Neural progenitor cell (in vitro differentiated cells): ENCODE data around the gene ADIG. TPM values are rescaled to one million over a fixed set of nuclear protein-coding genes. Genes with fewer than 3 reads are reported as not detected.

Experiments used
- DNase-seq: peaks from one replicate; pipeline ENCODE4 v3.0.0-alpha.2; 2016; ENCODE audit warnings: low spot score
- H2AFZ ChIP-seq: fragments of 200-600 bp; sonication (generic); replicated peaks from 2 replicates; pipeline ENCODE4 v1.6.1; 2016; ENCODE audit warnings: antibody characterized with exemption
- H3F3A ChIP-seq: fragments of 200-600 bp; sonication (generic); 2 replicates; pipeline ENCODE4 v1.6.1; 2016; ENCODE audit warnings: antibody characterized with exemption, low read depth
- H3K27ac ChIP-seq: fragments of 200-600 bp; sonication (generic); 2 replicates; pipeline ENCODE4 v1.5.1; 2016; ENCODE audit warnings: mild to moderate bottlenecking
- H3K27me3 ChIP-seq: fragments of 200-600 bp; sonication (generic); 2 replicates; pipeline ENCODE4 v1.6.1; 2016; ENCODE audit warnings: mild to moderate bottlenecking, moderate library complexity
- H3K36me3 ChIP-seq: fragments of 200-600 bp; sonication (generic); 2 replicates; pipeline ENCODE4 v1.5.1; 2016
- H3K4me1 ChIP-seq: fragments of 200-600 bp; sonication (generic); 2 replicates; pipeline ENCODE4 v1.6.1; 2016; ENCODE audit warnings: mixed run types
- H3K4me2 ChIP-seq: fragments of 200-600 bp; sonication (generic); 2 replicates; pipeline ENCODE4 v1.6.1; 2016
- H3K4me3 ChIP-seq: fragments of 200-600 bp; sonication (generic); 2 replicates; pipeline ENCODE4 v1.5.1; 2016
- H3K79me2 ChIP-seq: fragments of 200-600 bp; sonication (generic); 2 replicates; pipeline ENCODE4 v1.6.1; 2016; ENCODE audit warnings: low read depth
- H3K9ac ChIP-seq: fragments of 200-600 bp; sonication (generic); 2 replicates; pipeline ENCODE4 v1.6.1; 2016
- H3K9me3 ChIP-seq: fragments of 200-600 bp; sonication (generic); 2 replicates; pipeline ENCODE4 v1.5.1; 2016; ENCODE audit warnings: low read depth
- H4K20me1 ChIP-seq: fragments of 200-600 bp; sonication (generic); 2 replicates; pipeline ENCODE4 v1.6.1; 2016; ENCODE audit warnings: low read depth
- H3K27ac Mint-ChIP-seq: 3 replicates; pipeline ENCODE4 v1.8.0; 2021; ENCODE audit warnings: mixed read lengths
- H3K27me3 Mint-ChIP-seq: 2 replicates; pipeline ENCODE4 v1.8.0; 2022; ENCODE audit warnings: low read depth, mild to moderate bottlenecking, inconsistent platforms, moderate library complexity, mixed read lengths; ENCODE audit not compliant: insufficient read depth
- H3K36me3 Mint-ChIP-seq: 3 replicates; pipeline ENCODE4 v1.8.0; 2021; ENCODE audit warnings: mixed read lengths
- H3K4me1 Mint-ChIP-seq: 3 replicates; pipeline ENCODE4 v1.8.0; 2021; ENCODE audit warnings: mixed read lengths
- H3K4me3 Mint-ChIP-seq: 3 replicates; pipeline ENCODE4 v1.8.0; 2021; ENCODE audit warnings: mild to moderate bottlenecking, moderate library complexity, mixed read lengths
- H3K9me3 Mint-ChIP-seq: 3 replicates; pipeline ENCODE4 v1.8.0; 2020; ENCODE audit warnings: mixed read lengths
- CTCF ChIP-seq: fragments of 200-600 bp; sonication (generic); IDR thresholded peaks from 2 replicates; pipeline ENCODE4 v1.5.1; 2017; ENCODE audit warnings: antibody characterized with exemption, mild to moderate bottlenecking
- EZH2phosphoT487 ChIP-seq: fragments of 200-600 bp; sonication (generic); IDR thresholded peaks from 2 replicates; pipeline ENCODE4 v1.6.1; 2017; ENCODE audit warnings: antibody characterized with exemption
- total RNA-seq: library from RNA; depleted of rRNA; stranded (reverse); fragments of >200 nt; gene quantifications from 2 replicates; pipeline ENCODE4 v1.2.3, GENCODE V29; 2015; ENCODE audit warnings: low replicate concordance

ADIG gene
- total RNA-seq, 1 donor from 2014 or later: not detected

GRCh38 chr20:38635721-38636288 is 54.8 kb downstream of the ADIG start:
- no peaks in the 10 kb centered on the region for H4K20me1 ChIP-seq
- Mint-ChIP-seq H3K36me3 (no peaks in the 10 kb centered on the region), H3K27ac (no peak overlapping the region), H3K9me3 (no peaks in the 10 kb centered on the region), H3K4me3 (no peak overlapping the region), H3K27me3 (peaks cover 13% of the 10 kb centered on the region), H3K4me1 (peaks cover 15% of the 10 kb centered on the region)
- no peak for DNase-seq
- H3K27ac ChIP-seq: no peak overlapping the region
- H3F3A ChIP-seq: no peaks in the 10 kb centered on the region
- H3K9me3 ChIP-seq: no peaks in the 10 kb centered on the region
- peaks cover 6% of the 10 kb centered on the region for H3K27me3 ChIP-seq
- TF ChIP-seq EZH2phosphoT487 (no peak), CTCF (no peak)
- no peak overlapping the region for H3K4me3 ChIP-seq
- H3K4me2 ChIP-seq: no peak overlapping the region
- peak overlapping the region; percentile 44 for H2AFZ ChIP-seq
- no peak overlapping the region for H3K9ac ChIP-seq
- no peaks in the 10 kb centered on the region for H3K36me3 ChIP-seq
- no peaks in the 10 kb centered on the region for H3K79me2 ChIP-seq
- peaks cover 2% of the 10 kb centered on the region for H3K4me1 ChIP-seq

Other genes starting within 250 kb of the ADIG start
- not detected in 2 replicates for gene LBP, start 234.7 kb upstream of the ADIG start, total RNA-seq
- 8.0 and 12.8 TPM in 2 replicates for gene SNHG17, start 145.9 kb upstream of the ADIG start, total RNA-seq
- gene RALGAPB, start 108.4 kb upstream of the ADIG start, total RNA-seq: 27.3 and 39.1 TPM in 2 replicates
- not detected in 2 replicates for gene ARHGAP40, start 20.6 kb downstream of the ADIG start, total RNA-seq
- gene SLC32A1, start 143.3 kb downstream of the ADIG start, total RNA-seq: 0.04 and 0.37 TPM in 2 replicates
- 9.2 and 14.9 TPM in 2 replicates for gene ACTR5, start 167.3 kb downstream of the ADIG start, total RNA-seq
- gene PPP1R16B, start 224.5 kb downstream of the ADIG start, total RNA-seq: 0.95 and 1.6 TPM in 2 replicates